Esophagus muscularis mucosa (tissue), 3 donors: ENCODE results near the gene ANKS1A.

Source experiments
- CTCF ChIP-seq, 3 experiments: fragments of 200-600 bp in 2 of 3; fragments of 450-650 bp in 1 of 3; sonication (generic) in 2 of 3; IDR thresholded peaks; one replicate each; pipeline ENCODE4 v1.5.1; 2017 to 2019; ENCODE audit warnings: antibody characterized with exemption in 3 of 3, mild to moderate bottlenecking in 2 of 3, moderate library complexity in 1 of 3
- POLR2A ChIP-seq: fragments of 450-650 bp; IDR thresholded peaks from one replicate; pipeline ENCODE4 v1.6.1; 2017; ENCODE audit warnings: antibody characterized with exemption, moderate library complexity, mild to moderate bottlenecking, low read depth

GRCh38 chr6:35080016-35080680, 191.1 kb downstream of the ANKS1A start:
- TF ChIP-seq CTCF (IDR thresholded peaks at IDR 0.05) = no peak
- no peak for TF ChIP-seq POLR2A
